LNCaP clone FGC (cell line): ENCODE measurements around the gene IL17REL.
"Not testable (repeated sequence)": the region's sequence is repeated elsewhere in the genome, so short reads cannot be mapped to it uniquely, and the experiment has no call there.

Source experiments
- DNase-seq: peaks from one replicate; pipeline ENCODE4 v3.0.0-alpha.2; 2011; ENCODE audit warnings: low read depth
- H3K4me3 ChIP-seq: 2 replicates; pipeline ENCODE4 v1.5.1; 2011; ENCODE audit warnings: mild to moderate bottlenecking, low read depth, low read length, control low read depth
- TF ChIP-seq, protein P1 (sequence below): IDR thresholded peaks from 2 replicates; pipeline ENCODE4 v1.5.1; 2012; ENCODE audit warnings: mild to moderate bottlenecking; ENCODE audit not compliant: control insufficient read depth, insufficient read depth; ENCODE audit errors: extremely low read depth

Gene IL17REL

DNA sequence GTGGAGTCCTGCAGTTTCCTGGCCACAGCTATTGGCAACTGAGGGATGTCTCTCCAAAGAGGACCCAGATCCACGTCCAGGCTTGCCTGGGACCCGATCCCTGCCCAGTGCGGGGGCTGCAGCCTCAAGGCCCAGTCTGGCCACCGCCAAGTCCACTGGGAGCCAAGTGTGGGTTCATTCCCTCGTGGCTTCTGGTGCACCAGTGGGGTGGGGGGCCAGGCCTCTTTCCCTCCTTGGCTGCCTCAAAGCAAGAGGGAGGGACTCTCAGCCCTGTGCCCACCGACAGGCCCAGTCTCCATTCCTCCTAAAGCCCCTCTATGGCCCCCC is 65.3 kb downstream of the IL17REL start:
- TF ChIP-seq, protein P1, sequence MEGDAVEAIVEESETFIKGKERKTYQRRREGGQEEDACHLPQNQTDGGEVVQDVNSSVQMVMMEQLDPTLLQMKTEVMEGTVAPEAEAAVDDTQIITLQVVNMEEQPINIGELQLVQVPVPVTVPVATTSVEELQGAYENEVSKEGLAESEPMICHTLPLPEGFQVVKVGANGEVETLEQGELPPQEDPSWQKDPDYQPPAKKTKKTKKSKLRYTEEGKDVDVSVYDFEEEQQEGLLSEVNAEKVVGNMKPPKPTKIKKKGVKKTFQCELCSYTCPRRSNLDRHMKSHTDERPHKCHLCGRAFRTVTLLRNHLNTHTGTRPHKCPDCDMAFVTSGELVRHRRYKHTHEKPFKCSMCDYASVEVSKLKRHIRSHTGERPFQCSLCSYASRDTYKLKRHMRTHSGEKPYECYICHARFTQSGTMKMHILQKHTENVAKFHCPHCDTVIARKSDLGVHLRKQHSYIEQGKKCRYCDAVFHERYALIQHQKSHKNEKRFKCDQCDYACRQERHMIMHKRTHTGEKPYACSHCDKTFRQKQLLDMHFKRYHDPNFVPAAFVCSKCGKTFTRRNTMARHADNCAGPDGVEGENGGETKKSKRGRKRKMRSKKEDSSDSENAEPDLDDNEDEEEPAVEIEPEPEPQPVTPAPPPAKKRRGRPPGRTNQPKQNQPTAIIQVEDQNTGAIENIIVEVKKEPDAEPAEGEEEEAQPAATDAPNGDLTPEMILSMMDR = no peak
- no peak for DNase-seq
- no peak overlapping the region for H3K4me3 ChIP-seq

GRCh38 chr22:49946612-49947295 is 65.8 kb downstream of the IL17REL start:
- TF ChIP-seq, protein P1 = no peak
- H3K4me3 ChIP-seq = no peak overlapping the region
- DNase-seq = no peak

GRCh38 chr22:49945042-49945794 is 67.3 kb downstream of the IL17REL start:
- H3K4me3 ChIP-seq, DNase-seq: not testable (repeated sequence)
